Fibroblast of peridontal ligament (primary cell): ENCODE results near the gene DUS1L.

ENCODE experiments used
- DNase-seq: peaks from one replicate; pipeline ENCODE4 v3.0.0-alpha.2; 2010; ENCODE audit errors: extremely low read depth

Gene DUS1L

DNA sequence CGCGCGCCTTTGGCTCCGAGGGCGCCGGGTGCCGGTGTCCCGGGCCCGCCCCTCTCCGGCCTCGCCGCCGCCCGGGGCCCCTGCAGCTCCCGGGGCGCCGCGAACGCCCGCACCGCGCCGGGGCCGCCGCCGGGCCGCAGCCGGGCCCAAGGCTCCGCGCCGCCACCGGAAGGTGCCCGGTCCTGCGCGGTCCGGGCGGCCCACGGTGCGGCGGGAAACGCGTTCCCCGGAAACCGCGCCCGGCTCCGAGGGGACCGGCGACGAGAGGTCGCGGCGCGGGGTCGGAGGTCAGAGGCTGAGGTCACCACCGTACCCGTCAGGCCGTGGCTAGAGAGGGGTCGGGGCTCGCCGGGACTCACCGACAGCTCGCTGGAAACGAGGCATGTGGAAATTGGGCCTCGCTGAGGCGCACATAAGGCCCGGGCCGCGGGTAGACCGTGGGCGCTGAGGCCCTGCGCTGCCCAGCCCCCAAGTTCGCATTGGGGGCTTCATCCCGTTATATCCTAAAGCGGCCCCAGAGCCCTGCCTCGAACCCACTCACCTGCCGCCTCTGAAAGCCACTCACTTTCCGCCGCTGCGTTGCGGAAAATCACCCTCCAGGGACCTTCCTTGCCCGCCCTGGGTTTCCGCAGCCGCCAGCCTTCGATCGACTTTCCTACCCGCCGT, at the start of gene DUS1L:
TSS of gene DUS1L (minus strand) at position 167 of the 666 bp plus-strand sequence. CDS start 745 bp downstream, outside the sequence.
- DNase-seq, result peak; percentile 40

DNA sequence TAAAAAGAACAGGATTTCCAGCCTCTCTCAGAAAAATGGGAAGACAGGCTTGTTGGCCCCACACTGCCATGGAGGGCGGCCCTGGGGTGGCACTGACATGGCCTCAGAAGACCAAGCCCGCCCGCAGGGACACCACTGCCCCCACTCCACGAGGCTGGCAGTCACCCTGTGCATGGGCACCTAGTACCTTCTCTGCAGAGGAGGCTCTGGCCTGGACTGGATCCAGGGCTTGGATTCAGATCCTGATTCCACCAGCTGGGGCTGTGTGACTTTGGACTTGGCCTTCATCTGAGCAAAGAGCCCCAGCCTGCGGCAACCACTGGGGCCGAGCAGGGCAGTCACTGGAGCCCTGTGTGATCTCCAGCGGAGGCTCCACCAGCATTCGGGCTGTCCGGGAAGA, 49.3 kb upstream of the DUS1L start:
- DNase-seq, result no peak

DNA sequence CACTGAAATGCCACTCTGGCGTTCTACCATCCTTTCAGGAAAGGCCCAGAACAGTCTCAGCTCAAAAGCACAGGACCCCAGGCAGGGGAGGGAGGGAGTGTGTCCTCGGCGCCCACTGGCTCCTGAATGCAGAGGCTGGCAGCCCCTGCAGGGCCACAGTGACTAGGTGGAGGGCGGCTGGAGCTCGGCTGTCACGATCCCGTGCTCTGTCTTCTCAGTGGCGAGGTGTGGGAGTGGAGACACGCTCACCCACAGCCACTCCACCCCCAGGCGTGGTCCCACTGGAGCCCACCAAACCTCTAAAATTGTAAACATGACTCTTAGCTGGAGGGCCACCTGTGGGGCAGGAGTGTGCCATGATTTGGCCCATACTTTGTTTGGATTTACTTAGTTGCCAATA, 48.8 kb upstream of the DUS1L start:
- no peak for DNase-seq

DNA sequence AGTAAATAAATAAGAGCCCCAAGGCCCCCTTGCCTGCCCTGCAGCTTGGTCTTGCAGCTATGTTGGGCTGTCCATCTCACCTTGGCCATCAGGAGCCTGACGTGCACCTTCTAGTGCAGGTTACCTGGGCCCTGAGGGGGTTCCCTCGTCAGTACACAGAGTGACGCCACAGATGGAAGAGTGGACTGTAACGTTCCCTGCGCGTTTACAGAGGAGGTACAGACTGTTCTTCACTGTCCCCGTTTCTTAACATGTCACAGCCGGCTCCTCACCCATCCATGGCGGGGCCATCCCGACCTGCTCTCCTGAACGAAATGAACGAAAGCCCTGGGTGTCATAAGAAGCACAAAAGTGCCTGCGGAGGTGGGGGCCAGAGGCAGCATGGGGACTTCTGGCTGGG, 48.3 kb upstream of the DUS1L start:
- DNase-seq, result no peak

DNA sequence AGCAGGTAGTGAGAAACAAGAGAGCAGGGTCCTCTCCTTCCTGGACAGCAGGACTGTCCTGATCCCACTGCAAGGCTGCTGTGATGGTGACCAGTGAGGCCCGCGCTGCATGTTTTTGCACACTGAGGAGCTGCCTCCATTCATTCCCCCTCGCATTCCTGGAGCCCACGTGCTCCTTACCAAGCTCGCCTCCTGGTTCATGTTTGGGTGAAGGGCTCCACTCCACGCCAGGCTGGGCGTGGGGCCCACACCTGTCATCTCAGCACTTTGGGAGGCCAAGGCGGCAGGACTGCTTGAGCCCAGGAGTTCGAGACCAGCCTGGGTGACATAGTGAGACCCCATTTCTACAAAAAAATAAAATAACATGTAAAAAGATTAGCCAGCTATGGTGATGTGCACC, 47.8 kb upstream of the DUS1L start:
- no peak for DNase-seq

DNA sequence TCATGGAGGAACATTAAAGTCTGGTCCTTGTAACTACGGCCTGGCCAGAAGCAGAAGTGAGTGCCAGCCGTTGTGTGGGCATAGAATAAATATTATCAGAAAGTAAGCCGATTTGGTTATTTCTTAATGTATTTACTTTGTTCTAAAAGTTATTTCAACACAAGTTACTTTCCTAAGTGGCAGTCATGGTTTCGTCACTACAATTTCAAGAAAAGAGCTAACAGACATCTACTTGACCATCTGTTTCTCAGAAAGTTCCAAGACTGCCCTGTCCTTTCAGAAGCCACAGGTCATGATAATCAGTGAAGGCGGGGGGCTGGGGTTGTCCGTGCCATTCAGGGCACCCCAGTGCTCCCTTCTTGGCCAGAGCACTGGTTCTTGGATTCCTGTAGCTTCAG, 47.3 kb upstream of the DUS1L start:
- DNase-seq, result no peak

DNA sequence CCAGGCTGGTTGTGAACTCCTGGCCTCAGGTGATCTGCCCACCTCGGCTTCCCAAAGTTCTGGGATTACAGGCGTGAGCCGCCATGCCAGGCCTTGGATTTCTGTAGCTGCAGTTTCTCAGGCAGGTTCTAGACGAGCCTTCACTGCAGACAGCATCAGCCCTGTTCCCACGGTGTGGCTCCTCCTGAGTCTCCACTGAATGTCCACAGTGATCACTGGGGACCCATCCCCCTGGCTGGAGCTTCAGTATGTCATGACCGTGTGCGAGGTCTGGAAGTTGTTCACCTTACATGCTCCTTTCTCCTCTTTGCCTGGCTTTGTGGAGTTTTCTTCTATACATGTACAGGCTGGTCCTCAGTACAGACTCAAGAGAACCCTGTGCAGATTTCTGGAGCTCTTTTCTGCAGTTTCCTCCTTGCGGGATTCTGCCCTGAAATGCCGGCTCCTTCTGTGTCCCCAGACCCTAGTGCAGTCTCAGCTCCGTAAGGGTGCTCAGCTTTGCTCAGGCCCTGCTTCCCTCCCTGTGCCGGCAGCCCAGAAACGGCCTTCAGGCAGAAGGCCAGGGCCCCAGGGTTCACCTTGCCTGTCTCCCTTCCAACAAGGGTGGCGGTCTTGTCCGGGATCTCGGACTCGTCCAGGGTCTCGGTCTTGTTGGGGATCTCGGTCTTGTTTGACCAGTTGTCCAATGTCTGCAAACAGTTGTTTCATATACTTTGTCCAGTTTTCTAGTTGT, 46.7 kb upstream of the DUS1L start:
- no peak for DNase-seq

DNA sequence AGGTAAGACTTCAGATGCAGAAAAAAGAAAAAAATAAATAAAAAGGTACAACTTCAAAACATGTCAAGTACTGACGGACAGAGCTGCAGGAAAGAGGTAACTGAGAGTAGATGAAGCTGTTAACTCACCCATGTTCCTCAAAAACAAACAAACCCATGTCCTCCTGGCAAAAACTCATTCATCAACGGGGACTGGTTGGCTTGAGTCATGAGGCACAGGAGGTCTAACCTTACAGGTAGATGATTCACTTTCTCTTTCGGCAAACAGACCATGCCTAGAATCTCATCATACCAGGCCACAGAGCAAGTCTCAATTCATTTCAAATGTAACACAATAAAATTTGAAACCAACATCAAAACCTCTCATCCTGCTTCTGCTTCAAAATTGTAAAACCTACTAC, 44.7 kb upstream of the DUS1L start:
- no peak for DNase-seq

DNA sequence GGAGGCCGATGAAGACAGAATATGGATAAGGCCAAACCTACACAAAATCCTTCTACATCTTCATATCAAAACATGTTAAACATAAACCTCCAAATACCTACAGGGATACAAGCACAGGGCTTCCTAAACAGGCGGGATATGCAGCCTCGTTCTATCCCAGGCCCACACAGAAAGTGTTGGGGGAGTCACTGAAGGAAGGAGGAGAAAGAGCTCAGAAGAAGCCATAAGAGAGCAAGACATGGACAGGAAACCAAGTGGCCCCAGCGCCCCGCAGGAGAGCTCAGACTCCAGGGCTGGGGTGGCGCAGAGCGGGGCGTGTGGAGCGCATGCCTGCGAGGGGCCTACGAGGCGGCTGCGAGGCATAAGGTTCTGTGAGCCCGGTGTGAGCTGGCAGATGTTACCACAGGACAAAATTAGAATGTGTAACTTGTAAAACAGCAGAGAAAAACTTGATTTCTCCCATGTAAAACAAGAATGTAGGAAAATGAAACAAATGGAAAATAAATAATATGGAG, 43.4 kb upstream of the DUS1L start:
- DNase-seq, result no peak

DNA sequence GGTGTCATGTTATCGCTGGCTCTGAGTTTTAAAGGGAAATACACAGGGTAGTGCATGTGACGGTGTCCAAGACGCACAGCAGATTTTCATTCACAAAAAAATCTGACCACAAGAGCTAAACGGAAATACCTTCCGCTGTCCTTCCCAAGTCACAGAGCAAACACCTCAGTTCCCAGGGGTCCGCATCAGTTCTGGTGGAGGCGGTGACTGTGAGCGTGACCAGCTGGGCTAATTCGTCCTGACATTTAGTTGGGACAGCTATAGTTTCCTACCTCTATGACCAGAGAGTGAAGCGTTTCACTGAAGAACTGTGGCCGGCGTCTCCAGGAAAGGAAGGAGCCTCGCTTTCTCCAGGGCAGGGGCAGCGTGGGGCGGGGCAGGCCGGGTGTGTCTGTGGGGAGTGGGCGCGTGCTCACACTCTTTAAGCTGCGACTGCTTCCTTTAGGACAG, 42.9 kb upstream of the DUS1L start:
- no peak for DNase-seq

DNA sequence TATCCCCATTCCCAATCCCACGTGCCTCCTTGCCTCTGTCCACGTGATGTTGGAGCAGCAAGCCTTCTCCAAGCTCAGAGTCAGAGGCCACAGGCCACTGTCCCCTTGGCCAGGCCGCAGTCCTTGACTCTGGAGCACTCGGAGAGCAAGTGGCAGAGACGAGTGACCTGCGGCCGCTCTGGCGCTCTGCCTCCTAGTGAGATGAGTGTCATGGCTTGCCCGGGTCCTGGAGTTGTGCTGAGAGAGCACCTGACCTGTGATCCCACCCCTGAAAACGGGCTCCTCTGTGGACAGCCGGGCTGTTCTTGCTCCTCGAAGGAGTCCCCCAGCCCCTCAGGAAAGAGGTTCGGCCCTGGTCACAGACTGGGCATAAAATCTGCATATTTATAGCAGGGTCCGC, 42.4 kb upstream of the DUS1L start:
- no peak for DNase-seq

DNA sequence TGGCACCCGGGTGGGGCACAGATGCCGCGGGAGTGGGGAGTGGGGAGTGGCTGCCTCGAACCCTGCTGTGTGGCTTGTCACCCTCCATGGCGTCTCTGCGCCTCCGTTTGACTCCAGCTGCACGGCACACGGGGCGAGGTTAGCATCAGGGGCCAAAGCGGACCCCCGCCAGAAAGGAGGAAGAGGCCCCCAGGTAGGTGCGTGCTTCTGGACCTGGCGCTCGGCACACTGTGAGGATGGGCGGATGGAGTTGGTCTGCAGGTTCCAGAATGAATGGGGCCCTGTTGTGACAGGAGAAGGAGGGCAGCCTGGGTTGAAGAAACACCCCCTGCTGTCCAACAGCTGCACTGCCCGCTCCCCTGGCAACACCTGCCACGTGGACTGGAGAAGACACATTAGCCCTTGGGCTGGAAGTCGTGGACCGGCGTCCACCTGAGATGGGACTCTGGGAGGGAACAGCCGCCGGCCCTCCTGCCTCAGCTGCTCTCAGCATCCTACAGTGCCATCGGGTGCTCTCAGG, 41.8 kb upstream of the DUS1L start:
- DNase-seq, result no peak

DNA sequence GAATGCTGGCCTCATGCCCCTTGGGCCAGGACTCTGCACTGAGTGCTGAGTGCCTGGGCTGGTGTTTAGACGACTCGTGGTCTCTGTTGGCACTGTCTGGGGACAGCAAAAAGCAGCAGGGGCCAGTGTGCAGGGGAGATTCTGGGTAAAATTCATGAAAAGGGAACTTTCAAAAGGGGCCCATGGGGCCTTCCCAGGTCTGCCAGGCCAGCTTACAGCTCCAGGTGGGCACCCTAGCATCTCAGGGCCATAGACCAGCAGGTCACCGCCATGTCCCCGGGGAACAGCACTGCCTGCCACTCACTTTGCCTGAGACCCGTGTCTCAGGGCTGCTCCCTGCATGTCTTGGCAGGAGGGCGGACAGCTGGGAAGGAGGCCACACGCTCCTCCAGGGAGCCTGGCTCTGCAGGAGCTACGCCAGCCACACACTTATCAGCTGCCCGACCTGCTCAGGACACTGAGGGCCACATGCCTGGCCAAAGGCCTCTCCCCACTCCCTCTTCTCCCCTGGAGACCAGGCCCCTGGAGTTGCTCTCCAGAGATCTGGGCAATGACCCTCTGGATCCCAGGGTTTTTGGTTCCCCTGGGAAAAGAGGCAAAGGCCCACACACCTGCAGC, 41.2 kb upstream of the DUS1L start:
- no peak for DNase-seq

DNA sequence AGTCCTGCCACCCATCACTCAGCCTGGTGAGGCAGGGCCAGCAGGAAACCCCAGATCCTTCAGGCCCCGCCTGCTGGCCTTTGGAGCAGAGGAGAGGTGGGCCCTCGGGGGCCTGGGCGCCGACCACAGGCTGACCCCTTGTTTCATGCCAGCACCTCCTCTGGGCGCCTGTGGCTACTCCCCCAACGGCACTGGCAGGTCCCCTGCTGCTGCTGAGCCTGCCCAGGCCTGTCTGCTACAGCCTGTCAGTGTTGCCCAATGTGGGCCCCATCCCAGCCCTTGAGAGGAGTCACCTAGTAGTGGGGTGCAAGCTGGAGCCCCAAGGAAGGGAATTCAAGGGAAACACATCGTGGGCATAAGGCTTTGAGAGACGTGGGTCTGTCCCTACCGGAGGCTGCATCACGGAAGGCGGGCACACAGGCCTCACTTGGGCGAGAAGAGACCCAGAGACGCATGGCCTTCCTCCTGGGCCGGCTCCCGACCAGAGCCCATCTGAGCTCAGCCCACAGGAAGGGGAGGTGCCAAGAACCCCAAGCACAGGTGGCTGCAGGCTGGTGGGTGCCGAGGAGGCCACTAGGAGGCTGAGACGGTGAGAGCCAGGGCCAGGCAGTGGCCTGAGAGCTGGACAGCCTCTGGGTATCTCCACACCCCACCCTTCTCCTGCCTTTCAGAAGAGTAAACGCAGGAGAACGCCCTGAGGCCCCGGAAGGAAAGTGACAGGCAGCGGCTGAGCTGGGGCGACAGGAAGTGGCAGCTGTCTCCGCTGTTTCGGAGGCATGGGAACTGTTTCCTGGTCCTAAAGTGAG, 40.5 kb upstream of the DUS1L start:
- DNase-seq, result no peak

DNA sequence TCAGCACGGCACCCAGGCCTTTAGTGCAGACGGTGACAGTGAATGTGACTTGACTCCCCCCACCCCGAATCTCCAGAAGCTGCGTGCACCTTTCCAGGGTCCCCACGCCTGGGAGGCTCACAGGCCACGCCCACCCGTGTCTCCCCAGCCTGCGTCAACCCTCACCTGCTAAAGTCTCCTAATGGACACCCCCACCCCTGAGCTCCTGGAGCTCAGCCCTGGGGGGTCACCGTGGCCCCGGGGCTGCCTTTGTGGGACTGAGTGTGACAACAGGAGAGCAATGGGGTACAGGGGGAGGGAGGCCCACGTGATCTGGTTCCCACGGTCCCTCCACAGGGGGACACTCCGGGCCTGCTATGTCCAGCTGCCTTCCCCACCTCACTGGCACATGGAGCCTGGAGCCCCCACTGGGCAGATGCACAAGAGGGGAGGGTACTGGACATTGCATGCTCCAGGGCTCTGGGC, 39.8 kb upstream of the DUS1L start:
- DNase-seq, result no peak

DNA sequence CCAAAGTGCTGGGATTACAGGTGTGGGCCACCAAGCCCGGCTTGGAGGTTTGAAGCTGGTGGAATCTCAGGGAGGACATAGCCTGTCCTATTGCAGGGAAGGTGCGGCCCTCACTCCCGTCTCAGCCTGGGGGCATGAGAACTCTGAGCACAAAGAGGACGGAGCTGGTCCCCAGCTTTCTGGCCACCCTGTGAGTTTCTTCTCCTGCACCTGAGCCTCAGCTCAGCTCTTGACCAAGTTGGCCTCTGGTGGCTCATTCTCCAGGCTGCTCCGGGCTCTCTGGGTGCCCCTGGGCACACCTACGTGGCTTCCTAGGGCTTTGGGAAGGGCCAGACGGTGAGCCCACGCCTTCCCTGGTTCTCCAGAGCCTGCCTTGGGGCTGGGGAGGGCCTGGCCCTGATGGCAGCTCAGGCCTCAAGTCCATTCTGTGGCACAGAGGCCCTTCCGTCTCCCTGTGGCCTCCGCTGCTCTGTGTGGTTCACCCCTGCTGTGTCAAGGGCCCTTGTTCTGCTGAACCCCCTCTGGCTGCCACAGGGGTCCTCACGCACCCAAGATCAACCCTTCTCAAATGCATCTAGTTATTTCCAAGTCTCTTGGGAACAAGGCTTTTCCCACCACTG, 39.3 kb upstream of the DUS1L start:
- no peak for DNase-seq

DNA sequence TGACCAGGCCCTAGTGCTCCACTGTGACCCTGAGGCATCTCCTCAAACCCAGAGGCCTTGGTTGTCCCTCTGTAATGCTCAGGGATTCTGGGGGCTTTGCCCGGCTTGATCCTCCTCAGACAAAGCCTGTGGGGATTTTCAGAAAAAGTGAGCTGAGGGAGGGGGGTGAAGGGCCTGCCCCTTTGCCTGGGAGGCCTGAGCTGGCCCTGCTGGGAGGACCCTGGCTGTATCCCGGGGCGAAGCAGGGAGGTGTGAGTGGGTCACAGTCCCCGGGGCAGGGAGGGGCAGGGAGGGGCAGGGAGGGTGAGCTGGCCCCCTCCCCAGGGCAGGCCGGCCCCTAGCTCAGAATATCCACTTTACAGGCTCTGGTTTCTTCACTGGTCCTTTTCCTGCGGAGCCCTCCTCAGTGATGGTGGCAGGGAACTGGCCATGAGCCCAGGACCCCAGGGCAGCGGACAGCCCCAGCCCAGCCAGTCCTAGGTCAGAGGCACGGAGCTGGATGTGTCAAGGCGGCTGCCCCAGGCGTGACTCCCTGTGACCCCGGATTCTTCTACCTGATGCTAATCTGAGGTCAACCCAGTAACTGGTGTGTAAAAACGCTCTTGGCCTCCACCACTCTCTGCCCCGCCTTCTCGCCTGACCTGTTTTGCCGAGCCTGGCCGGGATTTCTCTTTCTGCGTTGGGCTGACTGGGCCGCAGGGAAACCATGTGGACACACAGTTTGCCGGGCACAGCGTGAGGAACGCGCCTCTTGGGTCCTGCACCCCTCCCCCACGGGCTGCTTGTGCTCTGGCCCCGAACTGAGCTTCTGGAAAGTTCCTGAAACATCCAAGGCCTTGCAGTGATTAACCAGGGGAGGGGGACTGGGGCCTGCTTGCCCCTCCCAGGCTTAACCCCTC, 38.2 kb upstream of the DUS1L start:
- no peak for DNase-seq

DNA sequence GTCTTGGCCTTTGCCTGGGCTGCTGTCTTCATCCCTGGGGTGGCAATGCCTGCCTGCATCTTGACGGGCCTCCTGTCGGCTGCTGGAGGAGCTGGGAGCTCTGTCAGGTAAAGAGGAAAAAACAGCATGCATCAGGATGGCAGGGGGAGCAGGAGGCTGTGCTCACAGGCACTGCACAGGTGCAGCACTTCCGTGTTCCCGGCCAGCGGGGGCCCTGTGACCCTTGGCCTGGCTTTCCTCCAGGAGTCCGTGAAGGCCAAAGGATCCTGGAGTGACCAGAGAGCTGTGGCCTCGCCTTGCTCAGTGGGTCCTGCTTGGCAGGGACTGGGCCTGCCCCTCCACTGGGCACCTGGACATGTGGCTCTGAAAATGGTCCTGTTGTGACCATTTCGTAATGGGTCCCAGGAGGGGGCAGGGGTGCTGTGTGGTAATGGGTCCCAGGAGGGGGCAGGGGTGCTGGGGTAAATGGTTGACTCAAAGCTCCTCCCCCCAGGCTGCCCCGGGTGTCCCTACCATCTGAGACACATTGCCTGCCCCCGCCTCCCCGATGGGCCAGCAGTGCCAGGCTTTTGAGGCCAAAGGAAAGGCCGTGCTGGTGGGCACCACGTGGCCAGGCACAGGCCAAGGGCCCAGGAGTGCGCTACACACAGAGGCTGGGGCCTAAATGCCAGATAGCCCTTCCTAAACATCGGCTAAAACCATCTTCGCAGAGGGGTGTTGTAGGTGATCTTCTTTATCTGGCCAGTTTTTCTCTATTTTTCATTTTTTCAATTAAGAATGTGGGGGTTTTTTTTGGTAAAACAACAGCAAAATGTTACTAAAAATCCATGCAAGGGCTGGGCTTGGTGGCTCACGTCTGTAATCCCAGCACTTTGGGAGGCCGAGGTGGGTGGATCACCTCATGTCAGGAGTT, 36.4 kb upstream of the DUS1L start:
- DNase-seq, result no peak

DNA sequence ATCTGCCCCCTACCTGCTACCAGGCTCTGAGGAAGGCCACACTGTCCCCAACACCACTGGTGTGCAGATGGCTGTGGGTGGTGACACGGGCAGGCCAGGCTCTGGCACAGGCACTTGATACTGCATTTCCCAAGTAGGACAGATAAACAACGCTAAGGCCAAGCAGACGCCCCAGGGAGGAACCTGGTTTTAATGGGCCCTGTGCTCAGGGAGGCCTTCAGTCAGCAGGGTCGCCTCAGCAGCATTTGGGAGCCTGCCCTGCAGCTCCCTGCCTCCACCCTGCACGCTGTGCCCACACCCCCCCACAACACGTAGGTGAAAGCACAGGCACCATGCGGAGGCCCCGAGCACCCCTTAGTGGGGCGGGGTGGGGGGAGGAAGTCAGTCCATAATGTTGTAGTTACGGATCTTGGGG, 35.7 kb upstream of the DUS1L start:
- no peak for DNase-seq
